ENCODE results near the gene DLG2.

The DLG2 gene

DNA sequence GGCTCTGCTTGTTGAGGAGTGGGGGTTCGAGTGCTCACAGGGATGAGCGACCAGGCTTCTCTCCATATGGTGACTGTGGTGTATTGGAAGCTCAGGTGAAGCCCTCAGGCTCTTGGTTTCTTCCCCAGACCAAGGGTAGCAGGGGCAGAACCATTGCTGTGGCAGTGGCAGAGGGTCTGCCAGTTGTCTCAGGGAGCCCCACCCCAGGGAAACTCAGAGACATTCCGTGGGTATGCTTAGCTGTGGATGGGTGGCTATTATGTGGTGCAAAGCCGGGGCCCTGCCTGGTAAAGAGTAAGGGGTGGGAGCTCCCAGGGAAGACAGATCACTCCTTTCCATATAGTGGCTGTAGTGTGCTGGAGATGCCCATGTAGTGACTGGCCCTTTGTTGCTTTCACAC, 167.8 kb downstream of the DLG2 start:
- H3K9me3 ChIP-seq: no peaks in the 10 kb centered on the region
- no peaks in the 10 kb centered on the region for H3K36me3 ChIP-seq
- no peak overlapping the region for H3K4me3 ChIP-seq (ENCODE audit: low read depth in 1 of 2, low read length in 1 of 2)
- no peak overlapping the region for H3K27ac ChIP-seq
- no peaks in the 10 kb centered on the region for H3K27me3 ChIP-seq
- TF ChIP-seq CTCF (IDR thresholded peaks at IDR 0.05): no peak
- no peaks in the 10 kb centered on the region for H3K4me1 ChIP-seq (ENCODE audit: control insufficient read depth in 1 of 2, insufficient read depth in 1 of 2, low read depth in 1 of 2, low read length in 1 of 2)

DNA sequence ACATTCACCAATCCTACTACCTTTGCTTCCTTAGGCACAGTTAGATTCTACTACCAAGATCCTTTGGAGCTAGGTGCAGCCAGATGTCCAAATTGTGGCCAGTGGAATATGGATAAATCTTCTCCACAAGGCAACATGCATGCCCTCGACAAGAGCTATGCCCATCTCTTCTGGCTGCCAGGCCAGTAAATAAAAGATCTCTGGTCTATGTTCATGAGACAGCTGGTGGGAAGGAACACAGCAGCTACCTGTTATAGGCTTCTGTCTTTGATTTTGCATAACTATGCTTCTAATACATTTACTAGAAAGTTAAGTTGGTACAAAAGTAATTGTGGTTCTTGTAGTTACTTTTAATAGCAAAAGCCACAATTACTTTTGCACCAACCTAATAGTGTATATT, 182.7 kb downstream of the DLG2 start:
- Histone ChIP-seq H3K4me1 (ENCODE audit: control insufficient read depth in 1 of 2, insufficient read depth in 1 of 2, low read depth in 1 of 2, low read length in 1 of 2) (no peaks in the 10 kb centered on the region), H3K4me3 (ENCODE audit: low read depth in 1 of 2, low read length in 1 of 2) (no peak overlapping the region), H3K27me3 (no peaks in the 10 kb centered on the region), H3K9me3 (no peaks in the 10 kb centered on the region), H3K36me3 (no peaks in the 10 kb centered on the region), H3K27ac (no peak overlapping the region)
- TF ChIP-seq CTCF (IDR thresholded peaks at IDR 0.05): no peak

- no peak for TF ChIP-seq CTCF (IDR thresholded peaks at IDR 0.05)
- no peak overlapping the region for H3K27ac ChIP-seq
Observed at GRCh38 chr11:85440273-85440672, 186.9 kb downstream of the DLG2 start.

DNA sequence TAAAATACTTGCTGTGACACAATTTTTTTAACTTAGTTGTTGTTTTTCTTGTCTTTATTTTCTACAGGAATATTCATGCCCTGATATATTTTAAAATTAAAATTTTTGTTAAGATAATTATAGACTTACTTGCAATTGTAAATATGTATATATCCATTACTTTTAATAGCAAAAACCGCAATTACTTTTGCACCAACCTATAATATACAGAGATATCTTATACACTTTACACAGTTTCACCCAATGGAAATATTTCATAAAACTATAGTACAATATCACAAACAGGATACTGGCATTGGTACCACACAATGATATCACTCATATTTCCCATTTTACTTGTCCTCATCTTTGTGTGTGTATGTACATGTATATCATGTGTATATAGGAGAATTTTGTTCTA, 188.8 kb downstream of the DLG2 start:
- no peak for TF ChIP-seq CTCF (IDR thresholded peaks at IDR 0.05)
- Histone ChIP-seq H3K9me3 (no peaks in the 10 kb centered on the region), H3K4me3 (ENCODE audit: low read depth in 1 of 2, low read length in 1 of 2) (no peak overlapping the region), H3K27ac (no peak overlapping the region), H3K27me3 (no peaks in the 10 kb centered on the region), H3K36me3 (no peaks in the 10 kb centered on the region), H3K4me1 (ENCODE audit: control insufficient read depth in 1 of 2, insufficient read depth in 1 of 2, low read depth in 1 of 2, low read length in 1 of 2) (no peaks in the 10 kb centered on the region)

More at GRCh38 chr11:85440273-85440672, 186.9 kb downstream of the DLG2 start:
- Histone ChIP-seq H3K36me3 (no peaks in the 10 kb centered on the region), H3K4me1 (ENCODE audit: control insufficient read depth in 1 of 2, insufficient read depth in 1 of 2, low read depth in 1 of 2, low read length in 1 of 2) (no peaks in the 10 kb centered on the region), H3K4me3 (ENCODE audit: low read depth in 1 of 2, low read length in 1 of 2) (no peak overlapping the region), H3K9me3 (no peaks in the 10 kb centered on the region), H3K27me3 (no peaks in the 10 kb centered on the region)

GRCh38 chr11:85431319-85431718, 195.8 kb downstream of the DLG2 start:
- Histone ChIP-seq H3K4me3 (ENCODE audit: low read depth in 1 of 2, low read length in 1 of 2) (no peak overlapping the region), H3K36me3 (no peaks in the 10 kb centered on the region), H3K9me3 (no peaks in the 10 kb centered on the region), H3K27me3 (no peaks in the 10 kb centered on the region), H3K27ac (no peak overlapping the region), H3K4me1 (ENCODE audit: control insufficient read depth in 1 of 2, insufficient read depth in 1 of 2, low read depth in 1 of 2, low read length in 1 of 2) (no peaks in the 10 kb centered on the region)
- no peak for TF ChIP-seq CTCF (IDR thresholded peaks at IDR 0.05)

DNA sequence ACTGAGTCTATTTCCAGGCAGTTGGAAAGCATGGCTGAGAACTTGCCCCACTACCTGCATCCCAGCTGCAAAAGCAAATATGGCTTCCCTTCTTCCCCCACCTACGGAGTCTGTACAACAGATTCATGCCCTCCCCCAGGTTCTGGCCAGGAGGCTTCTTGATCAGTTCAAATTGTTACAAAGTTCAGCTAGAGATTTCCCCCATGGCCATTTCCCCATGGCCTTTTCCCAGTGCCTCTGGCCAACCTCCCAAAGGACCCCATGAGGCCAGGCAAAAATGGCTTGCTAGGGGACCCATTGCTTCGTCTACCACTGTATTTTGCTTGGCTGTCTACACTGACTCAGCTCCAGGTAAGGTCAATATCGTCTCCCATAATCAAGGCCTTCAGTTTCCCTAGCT, 203.3 kb downstream of the DLG2 start:
- Histone ChIP-seq H3K36me3 (no peaks in the 10 kb centered on the region), H3K4me3 (ENCODE audit: low read depth in 1 of 2, low read length in 1 of 2) (no peak overlapping the region), H3K4me1 (ENCODE audit: control insufficient read depth in 1 of 2, insufficient read depth in 1 of 2, low read depth in 1 of 2, low read length in 1 of 2) (no peaks in the 10 kb centered on the region), H3K27me3 (no peaks in the 10 kb centered on the region), H3K9me3 (peaks cover 5% of the 10 kb centered on the region), H3K27ac (no peak overlapping the region)
- TF ChIP-seq CTCF (IDR thresholded peaks at IDR 0.05): no peak

All from neutrophil (primary cell).